MCF 10A (cell line): ENCODE data around the gene TRAF1. TPM values are rescaled to one million over a fixed set of nuclear protein-coding genes. Genes with fewer than 3 reads are reported as not detected.
"Not testable (repeated sequence)": the region's sequence is repeated elsewhere in the genome, so short reads cannot be mapped to it uniquely, and the experiment has no call there.

Experiments
- Bru-seq: library from RNA; stranded (reverse); fragments of 400-500 nt; gene quantifications from one replicate; lab custom pipeline; 2021; lab: Mats Ljungman, UMichigan
- BruChase-seq, 2 experiments: library from RNA; stranded (reverse); fragments of 400-500 nt; gene quantifications; one replicate each; lab custom pipeline; 2021; lab: Mats Ljungman, UMichigan
- BruUV-seq: library from RNA; stranded (reverse); fragments of 400-500 nt; replicated peaks from 2 replicates; lab custom pipeline; 2021; lab: Mats Ljungman, UMichigan
- CTCF ChIA-PET: fragments of 300-600 bp; sonication (Branson Sonifier 250); formaldehyde crosslinking; extraction: SDS; loops from one replicate; lab custom pipeline; 2021; ENCODE audit warnings: antibody characterized with exemption, inconsistent platforms; lab: Yijun Ruan, JAX
- POLR2A ChIA-PET: fragments of 300-600, 350-650 bp; sonication (Branson Sonifier 250); formaldehyde crosslinking; extraction: SDS; loops from one replicate; lab custom pipeline; 2020; ENCODE audit warnings: antibody characterized with exemption, inconsistent platforms; lab: Yijun Ruan, JAX
- DNase-seq: peaks from one replicate; pipeline ENCODE4 v3.0.0-alpha.2; 2018; ENCODE audit not compliant: unreplicated experiment
- H3K27ac Mint-ChIP-seq: one replicate; pipeline ENCODE4 v1.8.0; 2022; ENCODE audit warnings: mild to moderate bottlenecking, low read depth, mixed read lengths; ENCODE audit not compliant: unreplicated experiment
- H3K27me3 Mint-ChIP-seq: one replicate; pipeline ENCODE4 v1.8.0; 2022; ENCODE audit warnings: mixed read lengths; ENCODE audit not compliant: insufficient read depth, unreplicated experiment
- H3K36me3 Mint-ChIP-seq: one replicate; pipeline ENCODE4 v1.8.0; 2022; ENCODE audit warnings: mild to moderate bottlenecking, moderate library complexity, mixed read lengths; ENCODE audit not compliant: insufficient read depth, unreplicated experiment
- H3K4me1 Mint-ChIP-seq: one replicate; pipeline ENCODE4 v1.8.0; 2022; ENCODE audit warnings: mixed read lengths; ENCODE audit not compliant: insufficient read depth, unreplicated experiment
- H3K4me3 Mint-ChIP-seq: one replicate; pipeline ENCODE4 v1.8.0; 2022; ENCODE audit warnings: mild to moderate bottlenecking, moderate library complexity, mixed read lengths; ENCODE audit not compliant: unreplicated experiment
- H3K9me3 Mint-ChIP-seq: one replicate; pipeline ENCODE4 v1.8.0; 2022; ENCODE audit warnings: mixed read lengths; ENCODE audit not compliant: unreplicated experiment
- CTCF ChIP-seq: fragments of 200-600 bp; IDR thresholded peaks from one replicate; pipeline ENCODE4 v1.8.0; 2022; ENCODE audit warnings: antibody characterized with exemption, mild to moderate bottlenecking; ENCODE audit not compliant: unreplicated experiment
- intact Hi-C: fragments of 100-400 bp; cut with micrococcal nuclease; formaldehyde crosslinking; loops from 2 replicates; pipeline ENCODE4 v1.14.1; 2022
- long read RNA-seq: library from polyadenylated mRNA; stranded (forward); transcript quantifications from one replicate; pipeline ENCODE4 v2.0.0, GENCODE V29; 2022
- total RNA-seq: library from RNA; stranded (reverse); gene quantifications from 2 replicates; pipeline ENCODE4 v1.2.3, GENCODE V29; 2022

The TRAF1 gene
- total RNA-seq (0.84 and 1.2 TPM in 2 replicates), Bru-seq, nascent RNA (percentile 27 among the genes with signal in this experiment), BruChase-seq, experiment 1, labeled RNA remaining after a 6-hour chase (percentile 29 among the genes with signal in this experiment), BruChase-seq, experiment 2, labeled RNA remaining after a 2-hour chase (percentile 30 among the genes with signal in this experiment)
- long read RNA-seq, result 0 reads

GRCh38 chr9:120926397-120926928 is at the start of gene TRAF1:
Gene TRAF1, minus strand, starts transcription at chr9:120926796. Its CDS starts 721 bp downstream, at chr9:120926075.
- BruUV-seq, result no TSS peak
- H3K9me3 Mint-ChIP-seq, result no peaks in the 10 kb centered on the region
- H3K27me3 Mint-ChIP-seq, result no peaks in the 10 kb centered on the region
- CTCF ChIA-PET, result interaction anchor here (0.6 to 2.9 kb wide), 2 partner anchors 10 to 126 kb away, joined by 3 to 12 read pairs; no protein-coding TSS in a partner anchor
- no peak for DNase-seq
- intact Hi-C loops, result no loop called here
- no peak for TF ChIP-seq CTCF
- peaks cover 11% of the 10 kb centered on the region for H3K4me1 Mint-ChIP-seq
- POLR2A ChIA-PET, result no interaction called here
- no peak within 1 kb of the TSS for H3K4me3 Mint-ChIP-seq
- peak within 1 kb of the TSS; percentile 12 for H3K27ac Mint-ChIP-seq
- no peaks in the 10 kb centered on the region for H3K36me3 Mint-ChIP-seq

- intact Hi-C loops, result no loop called here
- POLR2A ChIA-PET, result no interaction called here
- Mint-ChIP-seq H3K4me3 (no peak overlapping the region), H3K4me1 (no peaks in the 10 kb centered on the region), H3K36me3 (no peaks in the 10 kb centered on the region), H3K27me3 (no peaks in the 10 kb centered on the region), H3K9me3 (no peaks in the 10 kb centered on the region), H3K27ac (no peak overlapping the region)
- CTCF ChIA-PET, result no interaction called here
- TF ChIP-seq CTCF, result no peak
- no TSS peak for BruUV-seq
- DNase-seq, result no peak
These were observed 48.3 kb upstream of the TRAF1 start for GRCh38 chr9:120974921-120975320.

GRCh38 chr9:120974181-120974580 is 47.6 kb upstream of the TRAF1 start:
- Mint-ChIP-seq H3K4me1 (no peaks in the 10 kb centered on the region), H3K36me3 (no peaks in the 10 kb centered on the region), H3K9me3 (no peaks in the 10 kb centered on the region), H3K27ac (no peak overlapping the region), H3K4me3 (no peak overlapping the region), H3K27me3 (no peaks in the 10 kb centered on the region)
- TF ChIP-seq CTCF, result no peak
- BruUV-seq, result no TSS peak
- DNase-seq, result no peak
- ChIA-PET POLR2A (no interaction called here), CTCF (no interaction called here)
- intact Hi-C loops, result no loop called here

- ChIA-PET POLR2A (no interaction called here), CTCF (interaction anchor here (1.2 to 1.4 kb wide), 2 partner anchors 9 to 13 kb away, joined by 7 read pairs; no protein-coding TSS in a partner anchor)
- H3K9me3 Mint-ChIP-seq, result no peaks in the 10 kb centered on the region
- H3K36me3 Mint-ChIP-seq, result no peaks in the 10 kb centered on the region
- no peaks in the 10 kb centered on the region for H3K27me3 Mint-ChIP-seq
- H3K4me3 Mint-ChIP-seq, result no peak overlapping the region
- TF ChIP-seq CTCF, result no peak
- no peaks in the 10 kb centered on the region for H3K4me1 Mint-ChIP-seq
- no peak for DNase-seq
- intact Hi-C loops, result no loop called here
- H3K27ac Mint-ChIP-seq, result no peak overlapping the region
- BruUV-seq, result no TSS peak
These were observed 45.3 kb upstream of the TRAF1 start for GRCh38 chr9:120971938-120972337.

- POLR2A ChIA-PET, H3K27me3 Mint-ChIP-seq, BruUV-seq, intact Hi-C loops, H3K4me1 Mint-ChIP-seq, H3K9me3 Mint-ChIP-seq, H3K36me3 Mint-ChIP-seq, DNase-seq, H3K4me3 Mint-ChIP-seq, H3K27ac Mint-ChIP-seq: not testable (repeated sequence)
- CTCF ChIA-PET, result interaction anchor here (1.2 kb wide), 1 partner anchor 10 kb away, joined by 7 read pairs; no protein-coding TSS in a partner anchor
These were observed 44.9 kb upstream of the TRAF1 start for GRCh38 chr9:120971471-120971870.
